Measurements from ENCODE around the gene KCNH5. TPM values are rescaled to one million over a fixed set of nuclear protein-coding genes. Genes with fewer than 3 reads are reported as not detected.

The KCNH5 gene
- total RNA-seq, 4 donors from 2014 or later, result not detected

- intact Hi-C loops (cut with DNase I; ENCODE audit: low total_unique reads) (no loop called here), in situ Hi-C loops (cut with MboI; ENCODE audit: low sequenced_read_pairs in 4 of 4) (no loop called here)
- Histone ChIP-seq H3K9me3 (no peaks in the 10 kb centered on the region), H3K36me3 (no peaks in the 10 kb centered on the region), H3K27ac (no peak overlapping the region), H3K4me3 (no peak overlapping the region), H3K27me3 (no peaks in the 10 kb centered on the region), H3K4me1 (no peaks in the 10 kb centered on the region)
- TF ChIP-seq CTCF (IDR thresholded peaks at IDR 0.05 in 4 of 5, conservative IDR thresholded peaks at IDR 0.05 in 1 of 5) (no peak), POLR2A (IDR thresholded peaks at IDR 0.05) (no peak)
- ATAC-seq, result no peak
- no peak for DNase-seq
Observed at GRCh38 chr14:62939970-62940369, 105.3 kb downstream of the KCNH5 start.

GRCh38 chr14:62938778-62939177 lies 106.5 kb downstream of the KCNH5 start:
- H3K27ac ChIP-seq, result no peak overlapping the region
- intact Hi-C loops (cut with DNase I; ENCODE audit: low total_unique reads) (no loop called here), in situ Hi-C loops (cut with MboI; ENCODE audit: low sequenced_read_pairs in 4 of 4) (no loop called here)
- TF ChIP-seq POLR2A (IDR thresholded peaks at IDR 0.05) (no peak), CTCF (IDR thresholded peaks at IDR 0.05 in 4 of 5, conservative IDR thresholded peaks at IDR 0.05 in 1 of 5) (no peak)
- no peaks in the 10 kb centered on the region for H3K9me3 ChIP-seq
- H3K27me3 ChIP-seq, result no peaks in the 10 kb centered on the region
- no peak for ATAC-seq
- no peak for DNase-seq
- H3K4me3 ChIP-seq, result no peak overlapping the region
- H3K36me3 ChIP-seq, result no peaks in the 10 kb centered on the region
- no peaks in the 10 kb centered on the region for H3K4me1 ChIP-seq

- no peak overlapping the region for H3K27ac ChIP-seq
- TF ChIP-seq POLR2A (IDR thresholded peaks at IDR 0.05), result no peak
- no peak for TF ChIP-seq CTCF (IDR thresholded peaks at IDR 0.05 in 4 of 5, conservative IDR thresholded peaks at IDR 0.05 in 1 of 5)
- no peaks in the 10 kb centered on the region for H3K4me1 ChIP-seq
- H3K27me3 ChIP-seq, result no peaks in the 10 kb centered on the region
- no peak for DNase-seq
- H3K4me3 ChIP-seq, result no peak overlapping the region
- no peaks in the 10 kb centered on the region for H3K9me3 ChIP-seq
- in situ Hi-C loops (cut with MboI; ENCODE audit: low sequenced_read_pairs in 4 of 4), result no loop called here
- intact Hi-C loops (cut with DNase I; ENCODE audit: low total_unique reads), result no loop called here
- no peak for ATAC-seq
- H3K36me3 ChIP-seq, result no peaks in the 10 kb centered on the region
Observed at GRCh38 chr14:62934439-62934838, 110.8 kb downstream of the KCNH5 start.

GRCh38 chr14:62921466-62921865 lies 123.8 kb downstream of the KCNH5 start:
- in situ Hi-C loops (cut with MboI; ENCODE audit: low sequenced_read_pairs in 4 of 4), result no loop called here
- no peaks in the 10 kb centered on the region for H3K36me3 ChIP-seq
- no peaks in the 10 kb centered on the region for H3K27me3 ChIP-seq
- DNase-seq (no peak), ATAC-seq (no peak)
- no peaks in the 10 kb centered on the region for H3K4me1 ChIP-seq
- H3K4me3 ChIP-seq, result no peak overlapping the region
- H3K27ac ChIP-seq, result no peak overlapping the region
- no peaks in the 10 kb centered on the region for H3K9me3 ChIP-seq
- intact Hi-C loops (cut with DNase I; ENCODE audit: low total_unique reads), result no loop called here
- TF ChIP-seq POLR2A (IDR thresholded peaks at IDR 0.05) (no peak), CTCF (IDR thresholded peaks at IDR 0.05 in 4 of 5, conservative IDR thresholded peaks at IDR 0.05 in 1 of 5) (no peak)

- no peak overlapping the region for H3K4me3 ChIP-seq
- DNase-seq (no peak), ATAC-seq (no peak)
- in situ Hi-C loops (cut with MboI; ENCODE audit: low sequenced_read_pairs in 4 of 4), result no loop called here
- TF ChIP-seq CTCF (IDR thresholded peaks at IDR 0.05 in 4 of 5, conservative IDR thresholded peaks at IDR 0.05 in 1 of 5), result no peak
- no peak for TF ChIP-seq POLR2A (IDR thresholded peaks at IDR 0.05)
- H3K4me1 ChIP-seq, result no peaks in the 10 kb centered on the region
- H3K27me3 ChIP-seq, result no peaks in the 10 kb centered on the region
- H3K36me3 ChIP-seq, result no peaks in the 10 kb centered on the region
- intact Hi-C loops (cut with DNase I; ENCODE audit: low total_unique reads), result no loop called here
- H3K9me3 ChIP-seq, result no peaks in the 10 kb centered on the region
- no peak overlapping the region for H3K27ac ChIP-seq
Observed at GRCh38 chr14:62916551-62916950, 128.7 kb downstream of the KCNH5 start.

Measured in gastrocnemius medialis (tissue), 4 donors.